Raji (cell line): Measurements from ENCODE around the gene TPRG1.

Source experiments
- POLR2A ChIP-seq: IDR thresholded peaks from 2 replicates; pipeline ENCODE4 v1.6.1; 2011; ENCODE audit warnings: low read depth, low read length, control low read depth; ENCODE audit not compliant: insufficient read depth

TPRG1 gene

DNA sequence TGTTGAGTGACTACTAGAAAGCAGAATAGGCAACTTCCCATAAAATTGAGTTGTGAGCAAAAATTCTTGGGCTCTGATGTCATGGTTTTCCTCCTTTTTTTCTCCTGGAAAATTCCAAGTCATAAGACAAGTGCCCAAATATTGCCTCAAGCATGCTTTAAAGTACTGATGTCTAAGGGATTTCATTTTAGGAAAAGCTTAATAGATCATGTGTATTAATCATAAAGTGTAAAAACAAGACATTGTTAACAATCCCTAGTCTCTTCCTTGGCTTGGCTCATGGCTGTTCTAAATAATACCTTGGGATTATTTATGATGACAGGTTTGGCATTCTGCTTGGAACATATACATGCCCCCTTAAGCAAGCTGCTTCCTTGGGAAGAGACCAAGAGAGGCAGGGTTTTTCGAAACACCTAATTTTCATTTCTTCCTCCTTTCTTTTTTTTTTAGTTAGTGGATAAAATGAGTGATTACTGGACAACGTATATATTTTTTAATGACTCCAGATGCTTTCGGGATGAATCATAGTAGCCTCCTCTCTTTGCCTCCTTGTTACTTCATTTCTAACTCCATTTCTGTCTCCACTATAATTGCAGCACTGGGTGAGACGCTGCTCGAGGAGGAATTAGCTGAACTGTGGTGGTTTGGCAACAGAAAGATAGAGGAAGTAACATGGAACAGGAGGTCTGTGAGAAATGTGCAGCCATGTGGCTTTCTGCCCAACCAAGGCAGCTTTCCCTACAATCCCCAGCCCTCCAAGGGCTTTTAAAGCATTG, 104.9 kb downstream of the TPRG1 start:
- no peak for TF ChIP-seq POLR2A

DNA sequence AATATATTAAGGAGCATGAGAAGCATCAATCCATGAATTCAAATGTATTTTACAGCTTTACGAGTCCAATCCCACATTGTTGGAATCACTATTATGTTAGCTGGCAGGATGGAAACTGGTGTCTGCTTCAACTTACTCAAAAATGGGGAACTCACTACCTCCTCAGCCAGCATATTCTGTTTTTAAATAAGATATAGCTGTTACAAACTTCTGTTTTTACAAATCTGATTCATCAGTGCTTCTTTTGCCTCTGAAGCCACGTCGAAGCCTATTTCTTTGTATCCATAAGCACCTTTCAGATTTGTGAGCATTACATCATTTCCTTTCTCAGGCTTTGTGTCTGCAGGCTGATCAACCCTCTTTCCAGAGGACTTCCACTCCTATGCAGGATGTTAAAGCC, 105.9 kb downstream of the TPRG1 start:
- TF ChIP-seq POLR2A, result no peak

DNA sequence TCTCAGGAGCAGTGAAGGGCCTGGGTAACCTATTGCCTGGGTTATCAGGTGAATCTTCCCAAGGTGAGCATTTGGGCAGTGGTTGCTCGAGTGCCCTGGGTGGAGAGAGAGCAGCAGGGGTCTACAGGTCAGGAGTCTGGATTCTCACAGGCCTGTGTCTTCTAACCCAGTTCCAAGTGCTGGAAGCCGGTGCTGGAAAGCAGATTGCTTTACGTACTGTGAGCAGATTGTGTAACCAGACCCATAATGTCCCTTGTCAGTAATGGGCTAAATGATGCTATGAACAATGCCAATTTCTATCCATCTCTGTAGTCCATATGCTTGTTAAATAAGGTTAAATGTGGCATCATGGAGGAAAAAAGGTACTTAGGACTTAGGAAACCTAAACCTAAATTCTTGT, 106.5 kb downstream of the TPRG1 start:
- no peak for TF ChIP-seq POLR2A

DNA sequence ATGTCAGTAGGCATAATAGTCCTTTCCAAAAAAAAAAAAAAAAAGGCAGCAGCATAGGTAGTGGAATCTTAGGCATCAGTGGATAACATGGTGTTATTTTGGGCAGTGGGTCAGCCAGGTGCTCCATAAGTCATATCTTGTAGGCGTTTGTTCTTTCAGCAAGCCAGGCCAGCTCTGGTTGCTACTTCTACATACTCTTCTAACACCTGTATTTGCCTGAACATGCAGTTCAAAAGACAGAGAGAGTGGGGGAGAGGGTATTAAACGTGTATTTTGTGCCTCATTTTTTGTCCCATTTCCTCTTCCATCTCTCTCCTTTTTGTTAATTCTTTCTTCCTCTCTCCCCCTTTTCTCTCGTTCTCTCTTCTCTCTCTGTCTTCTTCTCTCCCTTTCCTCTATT, 110.4 kb downstream of the TPRG1 start:
- TF ChIP-seq POLR2A, result no peak

DNA sequence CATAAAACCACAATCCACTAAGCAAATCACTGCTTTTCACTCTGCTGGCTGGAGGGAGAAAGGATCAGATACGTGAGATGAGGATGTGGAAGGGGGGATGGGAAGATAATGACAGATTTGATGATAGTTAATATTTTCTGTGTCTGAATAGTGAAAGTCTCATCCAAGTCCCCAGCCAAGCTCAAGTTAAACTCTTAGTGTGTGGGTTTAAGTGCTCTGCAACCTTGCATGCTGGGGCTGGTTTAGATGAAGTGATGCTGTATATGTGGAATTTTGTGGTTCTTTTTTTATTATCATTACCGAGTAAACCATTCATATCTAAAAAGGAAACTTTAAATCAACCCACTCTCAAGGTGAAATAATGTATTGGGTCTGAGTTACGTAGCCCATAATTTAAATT, 111.0 kb downstream of the TPRG1 start:
- no peak for TF ChIP-seq POLR2A

DNA sequence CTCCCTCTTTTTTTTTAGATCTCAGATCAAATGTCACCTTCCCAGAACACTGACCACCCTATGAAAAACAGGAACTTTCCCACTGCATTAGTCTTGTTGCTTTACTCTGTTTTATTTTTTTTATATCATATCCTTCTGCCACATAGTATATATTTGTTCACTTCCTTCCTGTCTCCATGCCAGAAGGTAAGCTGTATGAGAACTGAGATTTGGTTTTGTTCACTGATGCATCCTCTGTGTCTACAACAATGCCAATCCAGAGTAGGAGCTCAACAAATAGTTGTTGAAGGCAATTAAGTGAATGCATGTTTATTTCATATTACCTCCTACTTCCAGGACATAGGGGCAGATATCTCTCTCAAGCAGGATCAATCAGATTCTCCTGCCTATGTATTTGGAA, 114.4 kb downstream of the TPRG1 start:
- TF ChIP-seq POLR2A, result no peak

DNA sequence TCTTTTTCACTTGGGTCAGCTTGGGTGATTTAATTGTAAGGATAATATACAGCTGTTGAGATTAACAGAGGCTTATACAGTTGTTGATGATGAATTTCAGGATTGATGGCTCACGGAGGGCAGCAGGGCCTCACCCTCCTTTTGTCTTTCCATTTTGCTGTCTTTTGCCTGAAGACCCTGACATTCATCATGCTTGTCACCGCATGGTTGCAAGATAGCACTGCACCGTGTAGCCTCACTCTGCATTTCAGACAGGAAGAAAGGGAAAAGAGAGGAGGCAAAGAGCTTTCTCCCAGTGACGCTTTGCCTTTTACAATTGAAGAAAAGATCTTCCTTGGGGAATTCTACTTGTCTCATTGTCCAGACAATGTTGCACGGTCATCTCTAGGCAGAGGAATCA, 115.1 kb downstream of the TPRG1 start:
- TF ChIP-seq POLR2A, result no peak

DNA sequence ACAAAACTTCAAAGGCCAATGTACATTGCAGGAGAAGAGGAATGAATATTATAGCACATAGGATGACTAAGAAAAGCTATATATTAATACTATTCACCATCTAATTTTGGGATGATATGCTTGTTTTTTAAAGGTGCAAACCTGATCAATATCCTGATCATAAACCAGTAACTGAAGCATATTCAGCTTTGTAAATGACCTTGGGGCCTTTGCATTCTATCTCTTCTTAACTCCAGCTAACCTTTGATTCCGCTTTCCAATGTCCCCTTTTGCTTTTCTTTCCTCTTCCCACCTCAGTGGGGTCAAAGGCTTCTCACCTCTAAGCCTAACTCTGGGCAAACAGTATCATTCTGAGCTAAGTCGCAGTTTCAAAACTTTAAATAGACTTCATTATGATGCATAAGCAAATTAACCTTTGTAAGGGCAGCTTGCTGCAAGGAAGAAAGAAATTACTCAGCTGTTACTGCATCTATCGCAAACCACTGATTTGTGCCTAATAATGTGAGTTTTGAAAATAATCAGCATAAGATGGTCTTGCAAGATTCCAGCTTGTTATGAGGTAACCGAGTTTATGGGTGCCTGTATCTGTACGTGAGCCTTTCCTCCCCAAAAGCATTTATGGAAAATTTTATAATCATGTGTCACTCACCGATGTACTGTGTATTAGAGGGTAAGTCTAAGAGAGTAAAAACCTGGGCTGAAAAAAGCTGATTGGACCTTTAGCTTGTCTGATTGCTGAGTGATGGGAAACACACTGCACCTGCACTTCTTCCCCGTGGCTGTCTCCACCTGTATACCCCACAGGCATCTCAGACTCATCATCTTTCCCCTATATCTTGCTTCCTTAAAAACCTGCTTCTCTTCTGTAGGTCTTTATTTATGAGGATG, 116.8 kb downstream of the TPRG1 start:
- no peak for TF ChIP-seq POLR2A

DNA sequence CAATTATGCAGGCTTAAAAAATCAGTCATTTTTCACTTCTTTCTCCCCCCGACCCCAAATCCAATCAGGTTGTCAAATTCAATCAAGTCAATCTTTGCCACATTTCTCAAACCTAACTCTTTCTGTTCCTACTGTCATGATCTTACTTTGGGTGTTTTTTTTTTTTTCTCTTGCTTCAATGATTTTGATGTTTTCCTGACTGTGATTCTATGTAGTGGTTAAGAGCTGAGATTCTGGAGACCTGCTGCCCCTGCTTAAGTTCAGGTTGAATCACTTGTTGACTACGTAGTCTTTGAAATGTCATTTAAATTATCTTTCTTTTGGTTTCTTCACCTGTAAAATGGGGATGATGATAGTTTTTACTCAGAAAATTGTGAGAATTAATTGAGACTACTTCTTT, 117.5 kb downstream of the TPRG1 start:
- TF ChIP-seq POLR2A, result no peak

DNA sequence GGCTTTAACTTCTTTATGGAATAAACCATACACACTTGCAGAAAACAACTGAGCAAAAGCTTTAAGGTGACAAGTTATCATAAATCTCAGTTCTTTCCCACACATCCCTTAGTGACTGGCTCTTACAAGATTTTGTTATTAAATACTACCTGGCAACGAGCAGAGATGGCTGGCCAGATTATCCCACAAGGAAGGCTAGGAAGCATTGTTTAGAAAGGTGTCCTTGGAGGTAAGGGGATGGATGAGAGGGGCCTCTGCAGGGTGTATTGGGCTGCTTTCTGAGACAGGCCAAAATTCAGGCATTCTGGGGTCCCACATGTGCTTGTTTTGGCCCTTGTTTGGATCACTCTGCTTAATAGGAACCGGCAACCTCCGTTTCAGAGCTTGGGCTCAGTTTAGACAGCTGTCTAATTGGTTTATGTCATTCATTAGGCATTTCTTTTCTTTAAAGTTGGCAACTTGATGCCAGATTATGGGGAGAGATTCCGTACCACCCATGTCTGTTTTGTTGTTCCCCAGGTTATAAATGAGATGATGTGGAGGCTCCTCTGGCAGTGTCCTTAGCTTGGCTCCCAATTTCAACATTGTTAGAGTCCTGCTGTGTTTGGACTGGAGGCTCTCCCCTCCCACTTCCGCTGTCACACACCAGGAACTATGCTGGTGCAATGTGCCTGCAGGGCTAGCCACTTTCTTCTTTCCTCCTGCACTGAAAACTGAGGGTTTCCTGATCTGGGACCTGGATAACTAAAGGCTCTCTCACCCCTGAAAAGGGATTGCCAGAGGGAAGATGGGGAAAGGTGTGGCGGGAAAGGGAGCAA, 121.1 kb downstream of the TPRG1 start:
- no peak for TF ChIP-seq POLR2A

DNA sequence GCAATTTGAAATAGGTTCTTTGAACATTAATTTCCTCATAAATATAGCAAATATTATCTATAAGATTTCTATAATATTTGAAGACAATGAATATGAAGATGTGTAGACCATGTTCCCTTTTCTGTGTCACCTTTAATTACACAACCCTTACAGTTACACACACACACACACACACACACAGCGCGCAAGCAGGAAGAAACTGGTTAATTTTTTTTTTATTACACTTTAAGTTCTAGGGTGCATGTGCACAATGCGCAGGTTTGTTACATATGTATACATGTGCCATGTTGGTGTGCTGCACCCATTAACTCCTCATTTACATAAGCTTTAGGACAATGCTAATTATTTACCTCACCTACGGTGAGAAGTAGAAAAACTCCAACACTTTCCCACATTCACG, 122.9 kb downstream of the TPRG1 start:
- TF ChIP-seq POLR2A, result no peak

DNA sequence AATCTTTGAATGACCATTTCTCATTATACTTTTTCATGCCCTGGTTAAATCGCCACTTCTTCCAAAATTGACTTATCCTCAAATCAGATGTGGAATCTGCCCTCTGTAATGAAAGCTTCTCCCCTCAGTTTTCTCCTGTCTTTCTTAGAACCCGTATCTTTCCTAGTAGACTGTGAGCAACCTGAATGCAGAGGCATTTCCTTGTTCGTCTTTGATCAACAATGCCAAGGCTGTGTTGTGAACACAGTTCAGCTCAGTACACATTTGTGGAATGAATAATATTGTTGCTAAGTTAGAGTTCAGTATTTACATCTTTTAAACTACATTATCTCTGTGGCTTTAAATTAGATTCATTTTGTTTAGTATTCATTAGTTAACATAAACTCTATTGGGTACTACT, 123.3 kb downstream of the TPRG1 start:
- no peak for TF ChIP-seq POLR2A

DNA sequence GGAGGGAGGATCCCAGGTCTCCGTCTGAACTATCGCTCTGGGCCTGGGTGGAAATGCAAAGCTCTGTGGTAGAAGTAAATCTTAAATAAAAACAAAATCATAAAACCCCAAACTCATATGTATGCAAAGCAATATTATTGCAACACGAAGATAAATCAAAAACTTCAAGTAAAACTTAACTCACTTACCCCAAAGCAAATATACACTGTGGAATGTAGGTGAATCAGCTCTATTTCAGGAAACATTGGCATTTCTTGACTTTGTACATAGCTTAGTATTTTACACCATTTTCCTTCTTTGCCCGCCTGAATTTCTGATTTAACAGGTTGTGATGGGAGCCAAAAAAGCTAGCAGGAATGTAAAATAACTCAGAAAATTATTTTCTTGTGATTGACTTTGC, 126.2 kb downstream of the TPRG1 start:
- no peak for TF ChIP-seq POLR2A

DNA sequence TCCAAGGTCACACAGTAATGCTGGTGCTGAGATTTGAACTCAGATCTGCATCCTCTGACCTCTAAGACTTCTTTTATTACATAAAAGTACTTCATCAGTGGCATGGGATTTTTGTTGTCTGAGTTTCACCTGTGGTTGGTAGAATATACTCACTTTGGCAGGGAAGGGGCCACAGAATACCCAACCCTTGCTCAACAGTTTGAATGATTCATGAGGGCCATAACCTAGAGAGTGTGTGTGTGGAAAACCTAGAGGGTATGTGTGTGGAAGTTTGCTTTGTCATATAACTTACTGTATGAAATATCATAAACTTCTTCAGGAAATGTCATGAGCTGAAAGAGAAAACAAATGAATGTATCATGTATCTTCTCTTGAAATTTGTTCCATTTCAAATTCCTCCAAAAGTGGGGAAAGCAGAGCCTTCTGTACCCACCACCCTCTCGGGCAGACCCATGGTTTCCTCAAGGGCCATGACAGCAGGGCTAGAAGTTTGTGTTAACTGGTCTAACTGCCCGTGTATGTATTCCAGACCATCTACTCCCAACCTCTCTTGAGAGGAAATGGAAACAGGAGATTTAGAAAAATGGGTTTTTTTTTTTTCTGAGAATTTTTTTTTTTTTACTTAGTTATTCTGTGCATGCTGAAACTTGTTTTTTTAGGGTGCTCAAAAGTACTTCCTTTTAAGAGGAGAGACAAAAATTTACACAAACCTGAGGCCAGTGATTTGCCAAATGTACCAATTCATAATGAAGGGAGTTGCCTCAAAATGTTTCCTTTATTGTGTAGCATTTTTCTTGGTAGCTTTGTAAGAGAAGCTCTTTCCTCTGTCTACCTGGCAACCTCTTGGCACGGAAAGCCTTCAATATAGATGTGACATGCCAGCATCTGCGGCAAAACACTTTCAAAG, 127.0 kb downstream of the TPRG1 start:
- no peak for TF ChIP-seq POLR2A
